PC-9 (cell line): ENCODE data around the gene KRTAP19-8. TPM values are rescaled to one million over a fixed set of nuclear protein-coding genes. Genes with fewer than 3 reads are reported as not detected.

Experiments used
- BruUV-seq: library from RNA; stranded (reverse); fragments of 400-500 nt; replicated peaks from 2 replicates; lab custom pipeline; 2021; lab: Mats Ljungman, UMichigan
- CTCF ChIA-PET: fragments of 300-600 bp; sonication (Branson Sonifier 250); formaldehyde crosslinking; loops from one replicate; lab custom pipeline; 2022; ENCODE audit warnings: antibody characterized with exemption; lab: Charles Lee
- POLR2A ChIA-PET: fragments of 300-600 bp; sonication (Branson Sonifier 250); formaldehyde crosslinking; loops from one replicate; lab custom pipeline; 2022; ENCODE audit warnings: antibody characterized with exemption; ENCODE audit not compliant: unreplicated experiment; lab: Charles Lee
- DNase-seq, 2 experiments: peaks; one replicate each; pipeline versions ENCODE4 v3.0.0 to v3.0.0-alpha.2; 2015 to 2022; ENCODE audit warnings: mixed read lengths in 1 of 2
- H2AFZ ChIP-seq: fragments of 200-600 bp; sonication (generic); 2 replicates; pipeline ENCODE4 v1.8.1; 2017; ENCODE audit warnings: antibody characterized with exemption
- H3F3A ChIP-seq: fragments of 200-600 bp; sonication (generic); 2 replicates; pipeline ENCODE4 v1.8.1; 2017; ENCODE audit warnings: antibody characterized with exemption, mild to moderate bottlenecking, low read depth; ENCODE audit not compliant: insufficient read depth
- H3K27ac ChIP-seq: fragments of 200-600 bp; sonication (generic); 2 replicates; pipeline ENCODE4 v1.6.1; 2016; ENCODE audit warnings: mixed run types
- H3K27me3 ChIP-seq: fragments of 200-600 bp; sonication (generic); 2 replicates; pipeline ENCODE4 v1.6.1; 2016; ENCODE audit warnings: low read depth, mixed run types; ENCODE audit not compliant: insufficient read depth
- H3K36me3 ChIP-seq: fragments of 200-600 bp; sonication (generic); 2 replicates; pipeline ENCODE4 v1.6.1; 2016; ENCODE audit warnings: low read depth, mixed run types
- H3K4me1 ChIP-seq: fragments of 200-600 bp; sonication (generic); replicated peaks from 2 replicates; pipeline ENCODE4 v1.6.1; 2016; ENCODE audit warnings: mixed run types; ENCODE audit not compliant: insufficient read depth
- H3K4me2 ChIP-seq: fragments of 200-600 bp; sonication (generic); 2 replicates; pipeline ENCODE4 v1.6.1; 2017; ENCODE audit warnings: mixed run types
- H3K4me3 ChIP-seq: fragments of 200-600 bp; sonication (generic); 2 replicates; pipeline ENCODE4 v1.6.1; 2016; ENCODE audit warnings: mixed run types
- H3K79me2 ChIP-seq: fragments of 200-600 bp; sonication (generic); 2 replicates; pipeline ENCODE4 v1.6.1; 2017; ENCODE audit warnings: low read depth, mixed run types
- H3K9me2 ChIP-seq: fragments of 200-600 bp; sonication (generic); 2 replicates; pipeline ENCODE4 v1.8.1; 2017; ENCODE audit warnings: mild to moderate bottlenecking; ENCODE audit not compliant: insufficient read depth
- H3K9me3 ChIP-seq: fragments of 200-600 bp; sonication (generic); 2 replicates; pipeline ENCODE4 v1.8.1; 2016; ENCODE audit warnings: low read depth; ENCODE audit not compliant: insufficient read depth
- H4K20me1 ChIP-seq: fragments of 200-600 bp; sonication (generic); 2 replicates; pipeline ENCODE4 v1.8.1; 2017; ENCODE audit not compliant: insufficient read depth
- EZH2 ChIP-seq: fragments of 200-600 bp; sonication (generic); IDR thresholded peaks from 2 replicates; pipeline ENCODE4 v1.8.0; 2017; ENCODE audit warnings: antibody characterized with exemption, low read depth
- intact Hi-C: fragments of 100-400 bp; cut with micrococcal nuclease; formaldehyde crosslinking; loops from one replicate; pipeline ENCODE4 v1.10.0; 2022; ENCODE audit not compliant: unreplicated experiment
- total RNA-seq: library from RNA; stranded (reverse); gene quantifications from 2 replicates; pipeline ENCODE4 v1.2.3, GENCODE V29; 2021
- TF ChIP-seq, protein P1 (sequence below): fragments of 200-600 bp; sonication (generic); conservative IDR thresholded peaks from 2 replicates; pipeline ENCODE4 v1.6.1; 2017; ENCODE audit warnings: mixed run types, antibody characterized with exemption, mild to moderate bottlenecking, moderate library complexity

Gene KRTAP19-8
- total RNA-seq, 1 experiment from 2014 or later, result not detected

DNA sequence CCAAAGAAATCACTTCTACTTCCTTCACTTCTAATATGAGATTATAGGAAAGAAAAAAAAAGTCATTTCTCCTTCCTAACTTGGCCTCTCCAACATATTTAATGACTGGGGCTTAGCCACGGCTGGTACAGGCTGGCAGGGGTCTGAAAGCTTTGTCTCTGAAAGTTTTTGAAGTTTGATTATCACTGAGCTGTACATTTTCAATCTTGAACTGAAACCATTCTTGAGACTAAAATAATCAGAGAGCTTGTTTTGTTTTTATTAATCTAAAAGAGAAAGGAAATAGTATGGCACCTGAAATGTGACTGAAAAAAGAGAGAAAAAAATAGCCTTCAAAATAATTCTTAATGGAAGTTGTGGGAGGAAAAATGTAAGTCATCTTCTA is 3.8 kb upstream of the KRTAP19-8 start:
- Histone ChIP-seq H2AFZ (no peak overlapping the region), H3F3A (no peaks in the 10 kb centered on the region), H3K4me2 (no peak overlapping the region), H3K36me3 (no peaks in the 10 kb centered on the region), H4K20me1 (no peaks in the 10 kb centered on the region), H3K79me2 (no peaks in the 10 kb centered on the region), H3K4me1 (no peaks in the 10 kb centered on the region), H3K27ac (no peak overlapping the region), H3K9me3 (no peaks in the 10 kb centered on the region), H3K9me2 (no peaks in the 10 kb centered on the region), H3K27me3 (peaks cover 6% of the 10 kb centered on the region; the same call in 1 of the 2 replicates), H3K4me3 (no peak overlapping the region)
- BruUV-seq, result no TSS peak
- intact Hi-C loops, result no loop called here
- ChIA-PET POLR2A (no interaction called here), CTCF (no interaction called here)
- DNase-seq, result no peak
- TF ChIP-seq, protein P1, sequence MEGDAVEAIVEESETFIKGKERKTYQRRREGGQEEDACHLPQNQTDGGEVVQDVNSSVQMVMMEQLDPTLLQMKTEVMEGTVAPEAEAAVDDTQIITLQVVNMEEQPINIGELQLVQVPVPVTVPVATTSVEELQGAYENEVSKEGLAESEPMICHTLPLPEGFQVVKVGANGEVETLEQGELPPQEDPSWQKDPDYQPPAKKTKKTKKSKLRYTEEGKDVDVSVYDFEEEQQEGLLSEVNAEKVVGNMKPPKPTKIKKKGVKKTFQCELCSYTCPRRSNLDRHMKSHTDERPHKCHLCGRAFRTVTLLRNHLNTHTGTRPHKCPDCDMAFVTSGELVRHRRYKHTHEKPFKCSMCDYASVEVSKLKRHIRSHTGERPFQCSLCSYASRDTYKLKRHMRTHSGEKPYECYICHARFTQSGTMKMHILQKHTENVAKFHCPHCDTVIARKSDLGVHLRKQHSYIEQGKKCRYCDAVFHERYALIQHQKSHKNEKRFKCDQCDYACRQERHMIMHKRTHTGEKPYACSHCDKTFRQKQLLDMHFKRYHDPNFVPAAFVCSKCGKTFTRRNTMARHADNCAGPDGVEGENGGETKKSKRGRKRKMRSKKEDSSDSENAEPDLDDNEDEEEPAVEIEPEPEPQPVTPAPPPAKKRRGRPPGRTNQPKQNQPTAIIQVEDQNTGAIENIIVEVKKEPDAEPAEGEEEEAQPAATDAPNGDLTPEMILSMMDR, result no peak
- TF ChIP-seq EZH2, result no peak

DNA sequence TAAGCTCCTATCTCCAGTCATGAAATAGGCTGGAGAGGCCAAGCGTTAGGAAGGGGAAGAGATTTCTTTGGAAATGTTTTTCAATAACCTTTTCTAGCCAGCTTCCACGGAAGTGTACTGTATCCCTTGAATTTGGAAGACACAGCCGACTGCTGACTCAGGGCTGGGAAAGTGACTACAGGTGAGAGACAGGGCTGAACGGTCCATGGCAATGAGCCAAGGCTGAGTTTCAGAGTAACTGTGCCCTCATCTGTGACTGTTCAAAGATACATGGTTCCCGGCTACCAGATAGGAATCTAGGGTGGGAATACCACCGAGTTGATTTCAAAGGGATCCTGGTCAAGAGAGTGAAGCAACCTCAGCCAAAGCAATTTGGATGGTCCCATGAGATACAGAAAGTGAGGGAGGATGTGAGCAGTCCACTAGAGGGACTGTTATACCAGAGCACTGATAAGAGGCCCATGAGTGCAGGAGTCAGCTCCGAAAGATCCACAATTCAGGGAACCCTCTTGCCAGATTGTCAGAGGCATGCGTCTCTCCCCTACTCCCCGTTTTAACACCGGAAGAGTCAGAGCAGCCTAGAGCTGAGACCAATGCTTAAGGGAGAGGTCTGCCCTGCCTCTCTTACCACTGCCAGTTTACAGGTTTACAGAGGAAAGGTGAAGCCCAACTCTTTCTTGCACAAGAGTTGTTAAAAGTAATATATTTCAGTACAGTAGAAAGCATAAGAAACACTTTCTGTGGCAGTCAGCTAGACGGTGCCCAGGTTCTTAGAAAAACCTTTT is 3.2 kb upstream of the KRTAP19-8 start:
- H4K20me1 ChIP-seq, result no peaks in the 10 kb centered on the region
- H2AFZ ChIP-seq, result no peak overlapping the region
- H3K36me3 ChIP-seq, result no peaks in the 10 kb centered on the region
- H3K27ac ChIP-seq, result no peak overlapping the region
- ChIA-PET POLR2A (no interaction called here), CTCF (no interaction called here)
- DNase-seq, result no peak
- no peak overlapping the region for H3K4me2 ChIP-seq
- no TSS peak for BruUV-seq
- intact Hi-C loops, result no loop called here
- no peaks in the 10 kb centered on the region for H3K9me2 ChIP-seq
- no peak overlapping the region for H3K4me3 ChIP-seq
- H3F3A ChIP-seq, result no peaks in the 10 kb centered on the region
- H3K4me1 ChIP-seq, result no peaks in the 10 kb centered on the region
- H3K79me2 ChIP-seq, result no peaks in the 10 kb centered on the region
- H3K9me3 ChIP-seq, result no peaks in the 10 kb centered on the region
- peaks cover 2% of the 10 kb centered on the region; the same call in 1 of the 2 replicates for H3K27me3 ChIP-seq
- TF ChIP-seq, protein P1, result no peak
- no peak for TF ChIP-seq EZH2

DNA sequence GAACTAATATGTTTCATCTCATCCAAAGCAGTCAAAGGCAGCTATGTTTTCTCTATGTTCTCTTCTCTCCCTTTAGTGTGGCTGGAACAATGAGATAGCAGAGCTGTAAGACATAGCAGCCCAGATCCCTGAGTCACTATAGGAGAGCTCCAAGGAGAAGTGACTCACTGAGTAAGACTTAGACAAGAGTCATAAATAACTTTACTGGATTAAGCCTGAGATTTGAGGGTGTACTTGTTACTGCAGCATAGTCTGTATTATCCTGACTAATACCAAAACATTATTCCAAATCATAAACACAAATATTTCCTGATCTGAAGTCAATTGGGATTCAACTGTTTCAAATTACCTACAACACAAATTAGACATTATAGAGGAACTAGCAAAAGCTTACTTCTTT is 3.9 kb downstream of the KRTAP19-8 start:
- Histone ChIP-seq H3F3A (no peaks in the 10 kb centered on the region), H3K79me2 (no peaks in the 10 kb centered on the region), H3K9me3 (no peaks in the 10 kb centered on the region), H3K4me1 (no peaks in the 10 kb centered on the region), H3K9me2 (no peaks in the 10 kb centered on the region), H3K27ac (no peak overlapping the region), H3K27me3 (no peaks in the 10 kb centered on the region; the same call in 1 of the 2 replicates), H4K20me1 (no peaks in the 10 kb centered on the region), H3K4me3 (no peak overlapping the region), H2AFZ (no peak overlapping the region), H3K4me2 (no peak overlapping the region), H3K36me3 (no peaks in the 10 kb centered on the region)
- BruUV-seq, result no TSS peak
- no peak for TF ChIP-seq EZH2
- TF ChIP-seq, protein P1, result no peak
- ChIA-PET CTCF (no interaction called here), POLR2A (no interaction called here)
- intact Hi-C loops, result no loop called here
- no peak for DNase-seq
